ENCODE data around the gene MED13.
"Not testable (repeated sequence)": the region's sequence is repeated elsewhere in the genome, so short reads cannot be mapped to it uniquely, and the experiment has no call there.

Gene MED13

DNA sequence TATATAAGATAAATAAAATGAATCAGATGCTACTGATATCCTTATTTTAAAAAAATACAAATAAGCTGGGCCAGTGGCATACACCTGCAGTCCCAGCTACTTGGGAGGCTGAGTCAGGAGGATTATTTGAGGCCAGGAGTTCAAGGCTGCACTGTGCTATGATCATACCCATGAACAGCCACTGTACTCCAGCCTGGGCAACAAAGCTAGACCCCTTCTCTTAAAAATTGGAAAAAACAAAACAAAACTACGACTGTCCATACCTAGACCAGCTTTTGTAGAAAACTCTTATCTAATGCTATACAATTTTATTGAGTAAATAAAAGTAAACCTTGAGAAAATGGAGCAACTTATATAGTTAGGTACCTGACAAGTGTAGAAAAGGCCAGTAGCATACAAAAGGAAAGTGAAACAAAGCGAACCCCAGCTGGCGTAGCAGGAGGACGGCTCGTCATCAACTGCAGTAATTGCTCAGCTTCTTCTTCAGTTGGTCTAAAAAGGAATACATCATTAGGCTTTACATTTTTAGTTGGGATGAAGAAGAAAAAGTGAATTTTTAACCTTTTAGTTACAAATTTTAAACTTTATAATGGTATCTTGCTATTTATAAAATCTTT is 160.9 kb downstream of the MED13 start:
- DNase-seq = no peak

DNA sequence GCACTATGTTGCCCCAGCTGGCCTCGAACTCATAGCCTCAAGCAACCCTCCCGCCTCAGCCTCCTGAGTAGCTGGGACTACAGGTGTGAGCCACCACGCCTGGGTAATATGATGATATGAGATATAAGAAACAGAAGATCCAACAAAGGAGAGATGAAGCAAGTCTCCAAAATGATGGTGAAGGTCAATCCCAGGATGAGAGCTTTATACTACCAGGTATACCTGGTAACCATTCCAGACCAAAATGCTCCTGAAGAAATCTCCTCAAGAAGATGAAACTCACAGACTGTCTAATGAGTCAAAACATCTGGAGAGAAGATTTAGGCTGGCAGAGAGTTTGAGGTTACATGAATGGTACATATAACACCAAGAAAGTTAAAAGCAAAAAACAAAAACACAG is 161.8 kb downstream of the MED13 start:
- DNase-seq = no peak

DNA sequence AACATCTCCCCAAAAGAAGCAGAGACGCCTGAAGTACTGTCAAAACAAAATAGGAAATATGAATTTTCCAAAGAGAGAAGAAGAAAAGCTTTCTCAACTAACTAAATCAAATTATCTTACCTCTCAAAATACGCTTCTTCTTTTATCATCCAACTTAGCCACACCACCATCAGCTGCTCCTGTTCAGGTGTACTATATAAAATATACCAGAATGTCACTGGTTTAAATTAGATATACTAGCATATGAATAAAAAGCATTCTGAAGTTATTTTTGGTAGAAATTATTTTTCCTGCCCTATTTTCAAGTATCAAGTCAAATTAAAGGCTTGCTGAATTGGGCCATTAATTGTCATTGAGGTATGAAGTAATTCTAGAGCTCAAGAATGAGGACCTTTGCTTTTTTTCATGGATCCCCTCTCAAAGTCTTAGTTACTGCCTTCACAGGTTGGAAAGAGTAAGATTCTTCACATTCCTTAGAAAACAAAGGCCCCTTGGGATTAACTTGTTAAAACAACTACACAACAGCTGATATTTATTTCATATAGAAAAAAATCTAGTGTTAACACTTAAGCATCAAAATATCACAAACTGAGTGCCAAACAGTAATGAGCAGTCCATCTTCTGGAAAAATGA is 167.4 kb downstream of the MED13 start:
- no peak for DNase-seq

DNA sequence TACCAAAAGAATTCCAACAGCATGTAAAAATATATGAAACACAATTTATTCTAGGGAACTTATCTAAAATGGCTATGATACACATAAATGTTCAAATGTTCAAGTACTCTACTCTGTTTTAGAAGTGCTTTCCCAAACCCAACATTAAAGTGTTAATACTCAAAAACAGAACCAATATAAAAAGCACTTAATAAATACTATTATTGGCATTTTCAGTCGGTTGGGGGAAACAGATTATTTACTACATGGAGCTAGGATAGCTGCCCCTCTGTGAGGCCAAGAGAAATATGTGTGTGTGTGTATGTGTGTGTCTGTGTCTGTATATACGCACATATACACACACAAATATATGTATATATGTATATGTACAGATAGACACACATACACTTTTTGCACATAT is 169.7 kb downstream of the MED13 start:
- DNase-seq = no peak

DNA sequence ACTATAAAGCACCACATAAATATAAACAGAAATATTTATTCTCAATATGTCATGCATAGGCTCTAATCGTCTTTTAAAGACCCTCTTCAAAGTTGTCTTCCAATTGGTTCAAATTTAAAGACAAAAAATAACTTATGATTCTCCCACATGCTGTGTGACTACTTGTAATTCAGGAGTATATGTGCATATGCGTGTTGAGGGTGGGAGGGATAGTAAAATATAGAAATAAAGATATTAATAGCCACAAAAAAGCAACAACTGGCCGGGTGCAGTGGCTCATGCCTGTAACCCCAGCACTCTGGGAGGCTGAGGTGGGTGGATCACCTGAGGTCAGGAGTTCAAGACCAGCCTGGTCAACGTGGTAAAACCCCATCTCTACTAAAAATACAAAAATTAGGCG is 170.8 kb downstream of the MED13 start:
- DNase-seq = not testable (repeated sequence)
